Activated CD8-positive, alpha-beta memory T cell treated with anti-CD3 and anti-CD28 coated beads for 48 hours (primary cell): ENCODE results near the gene LSM2.
A peak's percentile ranks its signal among the peaks of the same experiment; 100 is the strongest.

ENCODE experiments used
- DNase-seq, 3 experiments: peaks; one replicate each; pipeline ENCODE4 v3.0.0-alpha.2; 2020; ENCODE audit warnings: low read depth in 2 of 3, low spot score in 2 of 3

Gene LSM2

GRCh38 chr6:31777667-31778050, 29.1 kb downstream of the LSM2 start:
- no peak for DNase-seq

GRCh38 chr6:31776989-31777666, 29.6 kb downstream of the LSM2 start, which contains the start of gene VWA7:
TSS of gene VWA7 (minus strand) at chr6:31777328. CDS start at chr6:31776779, 549 bp downstream.
- DNase-seq: peak; percentile 64 to 77 (median 66)

GRCh38 chr6:31776485-31776988, 30.2 kb downstream of the LSM2 start:
- no peak for DNase-seq

GRCh38 chr6:31775633-31776484, 30.9 kb downstream of the LSM2 start:
- no peak for DNase-seq

- DNase-seq: no peak
Observed at GRCh38 chr6:31775184-31775583, 31.6 kb downstream of the LSM2 start.

- DNase-seq: no peak
Observed at GRCh38 chr6:31771992-31772358, 34.8 kb downstream of the LSM2 start.

GRCh38 chr6:31770860-31771259, 35.9 kb downstream of the LSM2 start:
- no peak for DNase-seq

- peak; percentile 51 to 73 (median 57) for DNase-seq
Observed at GRCh38 chr6:31769684-31770371, 36.9 kb downstream of the LSM2 start.

- no peak for DNase-seq
Observed at GRCh38 chr6:31768363-31769257, 38.2 kb downstream of the LSM2 start.

- no peak for DNase-seq
Observed at GRCh38 chr6:31767096-31767645, 39.6 kb downstream of the LSM2 start.

- DNase-seq: no peak
Observed at GRCh38 chr6:31765910-31766794, 40.6 kb downstream of the LSM2 start.

GRCh38 chr6:31765559-31765909, 41.2 kb downstream of the LSM2 start:
- no peak for DNase-seq

- DNase-seq: no peak
Observed at GRCh38 chr6:31764198-31764597, 42.6 kb downstream of the LSM2 start.

GRCh38 chr6:31763619-31763940, 43.2 kb downstream of the LSM2 start:
- DNase-seq: no peak

GRCh38 chr6:31762878-31763618, 43.7 kb downstream of the LSM2 start:
- DNase-seq: no peak

GRCh38 chr6:31762356-31762755, 44.4 kb downstream of the LSM2 start, which contains the start of gene SAPCD1:
TSS of gene SAPCD1 (plus strand) at chr6:31762656. CDS start at chr6:31763055, 399 bp downstream.
- no peak for DNase-seq

- no peak for DNase-seq
Observed at GRCh38 chr6:31761343-31761742, 45.4 kb downstream of the LSM2 start.

- DNase-seq: no peak
Observed at GRCh38 chr6:31760790-31761189, 46.0 kb downstream of the LSM2 start.

GRCh38 chr6:31758281-31758680, 48.5 kb downstream of the LSM2 start:
- no peak for DNase-seq
